H1 (cell line): Measurements from ENCODE around the gene RASAL2. TPM values are rescaled to one million over a fixed set of nuclear protein-coding genes. Genes with fewer than 3 reads are reported as not detected.

Experiments used
- CTCF ChIA-PET: fragments of 300-600 bp; sonication (Branson Sonifier 250); formaldehyde crosslinking; loops from one replicate; lab custom pipeline; 2021; ENCODE audit not compliant: partially characterized antibody; lab: Charles Lee
- POLR2A ChIA-PET: fragments of 300-600 bp; sonication (Branson Sonifier 250); formaldehyde crosslinking; loops from one replicate; lab custom pipeline; 2021; ENCODE audit warnings: inconsistent platforms; ENCODE audit not compliant: partially characterized antibody; lab: Charles Lee
- DNase-seq, 2 experiments: peaks; one replicate each; pipeline versions ENCODE4 v3.0.0 to v3.0.0-alpha.2; 2010 to 2022; ENCODE audit warnings: low spot score in 2 of 2, low read depth in 1 of 2, mixed read lengths in 1 of 2
- FAIRE-seq: peaks from 2 replicates; lab custom pipeline; 2011; peaks lifted over from hg19 to GRCh38; lab: Jason Lieb, UNC
- H2AFZ ChIP-seq: 2 replicates; pipeline ENCODE4 v1.8.1; 2012; ENCODE audit warnings: low read length, inconsistent platforms
- H2AK5ac ChIP-seq: 2 replicates; pipeline ENCODE4 v1.6.1; 2013; ENCODE audit warnings: low read depth, low read length
- H2BK120ac ChIP-seq: replicated peaks from 2 replicates; pipeline ENCODE3; 2013; ENCODE audit warnings: low read depth, low read length, inconsistent platforms
- H2BK12ac ChIP-seq: 2 replicates; pipeline ENCODE4 v1.6.1; 2013; ENCODE audit warnings: low read depth, low read length
- H2BK15ac ChIP-seq: 2 replicates; pipeline ENCODE4 v1.6.1; 2013; ENCODE audit warnings: low read length
- H2BK20ac ChIP-seq: 2 replicates; pipeline ENCODE4 v1.6.1; 2013; ENCODE audit warnings: low read length
- H2BK5ac ChIP-seq: 2 replicates; pipeline ENCODE4 v1.6.1; 2013; ENCODE audit warnings: low read depth, low read length
- H3K14ac ChIP-seq: 2 replicates; pipeline ENCODE4 v1.6.1; 2013; ENCODE audit warnings: inconsistent platforms; ENCODE audit not compliant: insufficient read length
- H3K18ac ChIP-seq: 2 replicates; pipeline ENCODE4 v1.6.1; 2013; ENCODE audit warnings: low read length; ENCODE audit errors: extremely low read depth
- H3K23ac ChIP-seq: 2 replicates; pipeline ENCODE4 v1.6.1; 2013; ENCODE audit warnings: inconsistent platforms; ENCODE audit not compliant: insufficient read length
- H3K23me2 ChIP-seq: 2 replicates; pipeline ENCODE4 v1.6.1; 2013; ENCODE audit warnings: low read depth, low read length
- H3K27ac ChIP-seq: 2 replicates; pipeline ENCODE4 v1.6.1; 2011; ENCODE audit warnings: low read depth, low read length, inconsistent platforms
- H3K27me3 ChIP-seq, 4 experiments: replicated peaks in 1 of 4; 1 replicate in 1 of 4; 2 replicates in 3 of 4; pipeline versions ENCODE4 v1.6.1 to v1.8.1; 2011 to 2013; ENCODE audit warnings: low read length in 3 of 4, mild to moderate bottlenecking in 3 of 4, inconsistent platforms in 2 of 4, mixed read lengths in 2 of 4, moderate library complexity in 1 of 4; ENCODE audit not compliant: control insufficient read depth in 3 of 4, insufficient read depth in 3 of 4; ENCODE audit errors: extremely low read depth in 1 of 4
- H3K36me3 ChIP-seq, 4 experiments: 2 replicates each; pipeline versions ENCODE4 v1.6.1 to v1.8.1; 2011 to 2013; ENCODE audit warnings: mild to moderate bottlenecking in 4 of 4, low read length in 3 of 4, moderate library complexity in 2 of 4, control low read depth in 1 of 4, inconsistent platforms in 1 of 4; ENCODE audit not compliant: insufficient read depth in 4 of 4, control insufficient read depth in 2 of 4
- H3K4ac ChIP-seq: replicated peaks from 2 replicates; pipeline ENCODE3; 2013; ENCODE audit warnings: low read length, low read depth, mixed read lengths, inconsistent platforms; ENCODE audit not compliant: insufficient read length
- H3K4me1 ChIP-seq, 4 experiments: replicated peaks in 1 of 4; 1 replicate in 1 of 4; 2 replicates in 3 of 4; pipeline versions ENCODE4 v1.6.1 to v1.8.1; 2011 to 2013; ENCODE audit warnings: low read length in 3 of 4, inconsistent platforms in 2 of 4, mixed read lengths in 1 of 4; ENCODE audit not compliant: insufficient read depth in 4 of 4, control insufficient read depth in 3 of 4
- H3K4me2 ChIP-seq, 2 experiments: 2 replicates each; pipeline versions ENCODE4 v1.6.1 to v1.8.1; 2011 to 2013; ENCODE audit warnings: low read depth in 2 of 2, low read length in 2 of 2, control low read depth in 1 of 2, inconsistent platforms in 1 of 2, mild to moderate bottlenecking in 1 of 2; ENCODE audit not compliant: insufficient read depth in 1 of 2
- H3K4me3 ChIP-seq, 4 experiments: fragments of 200-600, 300-600 bp in 1 of 4; sonication (generic), shearing (Covaris generic), sonication (Bioruptor Twin) in 1 of 4; 2 replicates each; pipeline versions ENCODE4 v1.5.1 to v1.8.1; 2011 to 2016; ENCODE audit warnings: low read length in 4 of 4, low read depth in 3 of 4, control low read depth in 2 of 4, inconsistent platforms in 2 of 4, mild to moderate bottlenecking in 2 of 4, mixed read lengths in 1 of 4, moderate library complexity in 1 of 4; ENCODE audit not compliant: insufficient read depth in 2 of 4; ENCODE audit errors: extremely low read depth in 1 of 4
- H3K56ac ChIP-seq: replicated peaks from 2 replicates; pipeline ENCODE3; 2013; ENCODE audit warnings: low read depth, mild to moderate bottlenecking, mixed read lengths, low read length, inconsistent platforms; ENCODE audit not compliant: insufficient read length
- H3K79me1 ChIP-seq: 2 replicates; pipeline ENCODE4 v1.6.1; 2013; ENCODE audit warnings: low read depth, low read length, control low read depth
- H3K79me2 ChIP-seq, 2 experiments: 2 replicates each; pipeline versions ENCODE4 v1.6.1 to v1.8.1; 2012 to 2013; ENCODE audit warnings: low read length in 2 of 2, mild to moderate bottlenecking in 2 of 2, inconsistent platforms in 1 of 2; ENCODE audit not compliant: insufficient read depth in 2 of 2, control insufficient read depth in 1 of 2
- H3K9ac ChIP-seq, 4 experiments: replicated peaks in 1 of 4; 1 replicate in 1 of 4; 2 replicates in 3 of 4; pipeline versions ENCODE4 v1.6.1 to v1.8.1; 2011 to 2013; ENCODE audit warnings: low read depth in 3 of 4, low read length in 3 of 4, control low read depth in 2 of 4, mild to moderate bottlenecking in 2 of 4, moderate library complexity in 2 of 4, inconsistent platforms in 1 of 4; ENCODE audit errors: extremely low read depth in 1 of 4
- H3K9me3 ChIP-seq, 2 experiments: 2 replicates each; pipeline versions ENCODE4 v1.6.1 to v1.8.1; 2012 to 2013; ENCODE audit warnings: mild to moderate bottlenecking in 2 of 2, moderate library complexity in 2 of 2, control low read depth in 1 of 2, inconsistent platforms in 1 of 2, low read depth in 1 of 2, low read length in 1 of 2, mixed read lengths in 1 of 2; ENCODE audit not compliant: insufficient read depth in 2 of 2
- H4K20me1 ChIP-seq, 2 experiments: replicated peaks in 1 of 2; 2 replicates each; pipeline versions ENCODE3 to v1.8.1; 2011 to 2013; ENCODE audit warnings: inconsistent platforms in 2 of 2, low read length in 2 of 2, mild to moderate bottlenecking in 1 of 2; ENCODE audit not compliant: insufficient read depth in 2 of 2, control insufficient read depth in 1 of 2
- H4K5ac ChIP-seq: 2 replicates; pipeline ENCODE4 v1.6.1; 2013; ENCODE audit warnings: low read length, low read depth, mixed read lengths, inconsistent platforms; ENCODE audit not compliant: insufficient read length
- H4K8ac ChIP-seq: 2 replicates; pipeline ENCODE4 v1.8.0; 2013; ENCODE audit warnings: mild to moderate bottlenecking, moderate library complexity, low read length, inconsistent platforms; ENCODE audit not compliant: insufficient read depth; ENCODE audit errors: extremely low read depth
- H4K91ac ChIP-seq: replicated peaks from 2 replicates; pipeline ENCODE3; 2013; ENCODE audit warnings: low read length, mixed read lengths, inconsistent platforms; ENCODE audit not compliant: insufficient read length
- BCL11A ChIP-seq, 2 experiments: IDR thresholded peaks; one replicate each; pipeline ENCODE4 v1.6.1; 2011; ENCODE audit warnings: low read depth in 2 of 2, low read length in 2 of 2, mild to moderate bottlenecking in 2 of 2
- CEBPB ChIP-seq: IDR thresholded peaks from 2 replicates; pipeline ENCODE4 v1.6.1; 2012; ENCODE audit warnings: low read depth, low read length
- E2F6 ChIP-seq: IDR thresholded peaks from 2 replicates; pipeline ENCODE4 v1.6.1; 2012; ENCODE audit warnings: inconsistent platforms
- SIN3A ChIP-seq, 2 experiments: IDR thresholded peaks in 1 of 2; conservative IDR thresholded peaks in 1 of 2; 2 replicates each; pipeline ENCODE4 v1.6.1; 2011 to 2012; ENCODE audit warnings: low read length in 2 of 2, improper control_type of control experiment in 1 of 2, low read depth in 1 of 2, mild to moderate bottlenecking in 1 of 2
- SP4 ChIP-seq: IDR thresholded peaks from 2 replicates; pipeline ENCODE4 v1.6.1; 2012; ENCODE audit warnings: low read length, inconsistent platforms
- SUZ12 ChIP-seq: fragments of 200-600 bp; sonication (generic); IDR thresholded peaks from 2 replicates; pipeline ENCODE4 v1.6.1; 2012; ENCODE audit warnings: mild to moderate bottlenecking, inconsistent platforms, low read length, moderate library complexity, mixed read lengths
- ZNF274 ChIP-seq: IDR thresholded peaks from 2 replicates; pipeline ENCODE4 v1.7.0; 2012; ENCODE audit warnings: low read length, borderline replicate concordance; ENCODE audit errors: extremely low read depth
- WGBS, 2 experiments: shearing (Covaris generic) in 1 of 2; methylation state at CpG; one replicate each; pipeline versions ENCODE4 v1.1.6 to v1.1.7; 2013 to 2015; ENCODE audit warnings: low lambda C conversion rate in 2 of 2, mixed read lengths in 2 of 2, inconsistent platforms in 1 of 2, low coverage in 1 of 2, missing lambda C conversion rate in 1 of 2; ENCODE audit not compliant: insufficient replicate concordance in 2 of 2, insufficient coverage in 1 of 2, insufficient read length in 1 of 2; ENCODE audit errors: extremely low coverage in 1 of 2, missing lambda C conversion rate in 1 of 2; 5-methylcytosine and 5-hydroxymethylcytosine counted together
- polyA plus RNA-seq, 7 experiments: library from polyadenylated mRNA; depleted of rRNA in 3 of 7; stranded (reverse) in 5 of 7; unstranded in 2 of 7; fragments of >200 nt in 5 of 7; fragments of 200-250 nt in 2 of 7; gene quantifications; 1 replicate in 5 of 7; 2 replicates in 1 of 7; 4 replicates in 1 of 7; pipeline versions ENCODE4 v1.2.1 to v1.2.3, GENCODE V29; 2011 to 2013; ENCODE audit warnings: missing spikeins in 2 of 7, mixed read lengths in 2 of 7
- total RNA-seq: library from RNA; stranded (reverse); fragmentation: NEBNext Ultra II Directional; extraction: Animal tissue kit (Norgen Biotek cat#: 25700); gene quantifications from 2 replicates; pipeline ENCODE4 v1.2.1, GENCODE V29; 2021
- TF ChIP-seq, protein P1 (sequence below), 3 experiments: IDR thresholded peaks; 1 replicate in 2 of 3; 2 replicates in 1 of 3; pipeline versions ENCODE4 v1.5.1 to v1.6.1; 2011; ENCODE audit warnings: low read length in 3 of 3, mild to moderate bottlenecking in 3 of 3, inconsistent platforms in 2 of 3, low read depth in 1 of 3, moderate library complexity in 1 of 3; ENCODE audit not compliant: insufficient read depth in 1 of 3; ENCODE audit errors: control extremely low read depth in 1 of 3
- TF ChIP-seq, protein P2 (sequence below): IDR thresholded peaks from 2 replicates; pipeline ENCODE4 v1.6.1; 2011; ENCODE audit warnings: low read depth, mild to moderate bottlenecking, low read length; ENCODE audit not compliant: insufficient read depth

The RASAL2 gene
- total and polyA plus RNA-seq, 2 of the 8 experiments (the other 6 are each of a cell fraction or from before 2014, with no cell fraction given), result 15.9 to 32.5 TPM

DNA sequence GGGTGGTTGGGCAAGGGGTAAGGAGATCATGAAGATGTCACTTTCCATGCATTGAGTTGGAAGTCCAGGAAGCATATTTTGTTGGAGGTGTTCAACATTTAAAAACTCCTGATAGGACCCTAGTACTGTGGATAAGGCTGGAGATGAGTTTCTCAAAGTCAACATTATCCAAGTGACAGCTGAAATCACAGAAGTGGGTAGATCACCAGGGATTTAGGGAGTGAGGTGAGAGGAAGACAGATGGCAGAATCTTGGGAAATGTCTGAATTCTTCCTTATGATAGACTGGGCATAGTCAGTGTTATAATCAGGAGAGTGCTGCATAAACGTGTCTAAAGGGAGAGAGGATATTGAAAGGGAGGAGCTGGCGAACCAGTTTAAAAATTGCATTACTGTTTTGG is 5.3 kb upstream of the RASAL2 start:
- H2BK12ac ChIP-seq, result no peak overlapping the region
- no peak overlapping the region for H2BK20ac ChIP-seq
- H2AFZ ChIP-seq, result no peak overlapping the region
- no peak overlapping the region for H3K4me3 ChIP-seq
- POLR2A ChIA-PET, result interaction anchor here (1.1 kb wide), 1 partner anchor 28 kb away, joined by 3 read pairs; no protein-coding TSS in a partner anchor
- peaks cover 4% of the 10 kb centered on the region; the same call in 1 of the 2 replicates for H3K23me2 ChIP-seq
- no peak overlapping the region for H3K56ac ChIP-seq
- H3K4me1 ChIP-seq, result no peaks in the 10 kb centered on the region
- no peaks in the 10 kb centered on the region for H3K36me3 ChIP-seq
- H4K8ac ChIP-seq, result no peak overlapping the region
- no peak overlapping the region for H4K5ac ChIP-seq
- DNase-seq (no peak), FAIRE-seq (no peak)
- CTCF ChIA-PET, result interaction anchor here (0.5 to 1.2 kb wide), 2 partner anchors 17 to 57 kb away, joined by 3 to 5 read pairs; no protein-coding TSS in a partner anchor
- no peaks in the 10 kb centered on the region for H3K79me2 ChIP-seq
- no peak overlapping the region for H3K4ac ChIP-seq
- no peaks in the 10 kb centered on the region; the same call in 1 of the 2 replicates for H3K79me1 ChIP-seq
- H2BK5ac ChIP-seq, result no peak overlapping the region
- no peak overlapping the region for H3K4me2 ChIP-seq
- no peak overlapping the region for H4K91ac ChIP-seq
- no peaks in the 10 kb centered on the region for H3K27me3 ChIP-seq
- no peak overlapping the region for H2BK120ac ChIP-seq
- H2BK15ac ChIP-seq, result no peak overlapping the region
- no peak overlapping the region for H3K23ac ChIP-seq
- WGBS, 2 experiments, result 89% methylated on average over 2 of the region's 2 CpGs; no CpG with 5 or more reads in 1 of the 2 experiments
- no peak overlapping the region for H3K18ac ChIP-seq
- no peaks in the 10 kb centered on the region for H4K20me1 ChIP-seq
- no peak overlapping the region for H3K9ac ChIP-seq
- H3K9me3 ChIP-seq, result no peaks in the 10 kb centered on the region
- no peak overlapping the region for H2AK5ac ChIP-seq
- H3K14ac ChIP-seq, result no peak overlapping the region
- H3K27ac ChIP-seq, result no peak overlapping the region
- no peak for TF ChIP-seq SIN3A (conservative IDR thresholded peaks at IDR 0.05 in 1 of 2, IDR thresholded peaks at IDR 0.05 in 1 of 2; ENCODE audit: low read depth in 1 of 2, low read length in 2 of 2)
- no peak for TF ChIP-seq SUZ12
- no peak for TF ChIP-seq ZNF274
- no peak for TF ChIP-seq CEBPB
- TF ChIP-seq BCL11A (IDR thresholded peaks at IDR 0.05; ENCODE audit: low read depth in 2 of 2, low read length in 2 of 2), result no peak
- TF ChIP-seq, protein P1, sequence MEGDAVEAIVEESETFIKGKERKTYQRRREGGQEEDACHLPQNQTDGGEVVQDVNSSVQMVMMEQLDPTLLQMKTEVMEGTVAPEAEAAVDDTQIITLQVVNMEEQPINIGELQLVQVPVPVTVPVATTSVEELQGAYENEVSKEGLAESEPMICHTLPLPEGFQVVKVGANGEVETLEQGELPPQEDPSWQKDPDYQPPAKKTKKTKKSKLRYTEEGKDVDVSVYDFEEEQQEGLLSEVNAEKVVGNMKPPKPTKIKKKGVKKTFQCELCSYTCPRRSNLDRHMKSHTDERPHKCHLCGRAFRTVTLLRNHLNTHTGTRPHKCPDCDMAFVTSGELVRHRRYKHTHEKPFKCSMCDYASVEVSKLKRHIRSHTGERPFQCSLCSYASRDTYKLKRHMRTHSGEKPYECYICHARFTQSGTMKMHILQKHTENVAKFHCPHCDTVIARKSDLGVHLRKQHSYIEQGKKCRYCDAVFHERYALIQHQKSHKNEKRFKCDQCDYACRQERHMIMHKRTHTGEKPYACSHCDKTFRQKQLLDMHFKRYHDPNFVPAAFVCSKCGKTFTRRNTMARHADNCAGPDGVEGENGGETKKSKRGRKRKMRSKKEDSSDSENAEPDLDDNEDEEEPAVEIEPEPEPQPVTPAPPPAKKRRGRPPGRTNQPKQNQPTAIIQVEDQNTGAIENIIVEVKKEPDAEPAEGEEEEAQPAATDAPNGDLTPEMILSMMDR (IDR thresholded peaks at IDR 0.05; ENCODE audit: control extremely low read depth in 1 of 3, insufficient read depth in 1 of 3, low read depth in 1 of 3, low read length in 3 of 3), result no peak
- TF ChIP-seq, protein P2, sequence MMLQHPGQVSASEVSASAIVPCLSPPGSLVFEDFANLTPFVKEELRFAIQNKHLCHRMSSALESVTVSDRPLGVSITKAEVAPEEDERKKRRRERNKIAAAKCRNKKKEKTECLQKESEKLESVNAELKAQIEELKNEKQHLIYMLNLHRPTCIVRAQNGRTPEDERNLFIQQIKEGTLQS, result no peak
- TF ChIP-seq SP4, result no peak
- no peak for TF ChIP-seq E2F6
